GM23338 (cell line): Measurements from ENCODE around the gene AS3MT. TPM values are rescaled to one million over a fixed set of nuclear protein-coding genes. Genes with fewer than 3 reads are reported as not detected.
A peak's percentile ranks its signal among the peaks of the same experiment; 100 is the strongest.

ENCODE experiments used
- ATAC-seq: fragments of 200-7000 bp; cut with Tn5 transposase; 3 replicates; pipeline ENCODE4 v1.9.1; 2020
- DNase-seq: peaks from one replicate; pipeline ENCODE4 v3.0.0-alpha.2; 2015; ENCODE audit warnings: low spot score
- H2AFZ ChIP-seq: fragments of 200-600 bp; sonication (generic); 2 replicates; pipeline ENCODE4 v1.8.0; 2016; ENCODE audit warnings: antibody characterized with exemption, mild to moderate bottlenecking, moderate library complexity
- H3F3A ChIP-seq: fragments of 200-600 bp; sonication (generic); replicated peaks from 2 replicates; pipeline ENCODE4 v1.8.0; 2017; ENCODE audit warnings: antibody characterized with exemption, mixed run types, low read depth
- H3K27ac ChIP-seq: fragments of 200-600 bp; sonication (generic); 2 replicates; pipeline ENCODE4 v1.6.1; 2016; ENCODE audit warnings: low read depth
- H3K27me3 ChIP-seq: fragments of 200-600 bp; sonication (generic); 2 replicates; pipeline ENCODE4 v1.8.0; 2016; ENCODE audit warnings: mild to moderate bottlenecking, mixed run types, moderate library complexity; ENCODE audit not compliant: insufficient read depth
- H3K36me3 ChIP-seq: fragments of 200-600 bp; sonication (generic); 2 replicates; pipeline ENCODE4 v1.8.0; 2016; ENCODE audit warnings: mild to moderate bottlenecking; ENCODE audit not compliant: insufficient read depth
- H3K4me1 ChIP-seq: fragments of 200-600 bp; sonication (generic); 2 replicates; pipeline ENCODE4 v1.8.0; 2016; ENCODE audit warnings: mild to moderate bottlenecking, moderate library complexity; ENCODE audit not compliant: insufficient read depth
- H3K4me2 ChIP-seq: fragments of 200-600 bp; sonication (generic); 2 replicates; pipeline ENCODE4 v1.7.1; 2017; ENCODE audit warnings: mixed run types
- H3K4me3 ChIP-seq: fragments of 200-600 bp; sonication (generic); 2 replicates; pipeline ENCODE4 v1.6.1; 2016; ENCODE audit warnings: mixed run types
- H3K79me2 ChIP-seq: fragments of 200-600 bp; sonication (generic); replicated peaks from 2 replicates; pipeline ENCODE4 v1.8.0; 2017; ENCODE audit warnings: mild to moderate bottlenecking; ENCODE audit not compliant: insufficient read depth
- H3K9me2 ChIP-seq: fragments of 200-600 bp; sonication (generic); 2 replicates; pipeline ENCODE4 v1.8.0; 2017; ENCODE audit not compliant: insufficient read depth
- H4K20me1 ChIP-seq: fragments of 200-600 bp; sonication (generic); replicated peaks from 2 replicates; pipeline ENCODE4 v1.8.0; 2017; ENCODE audit warnings: mild to moderate bottlenecking; ENCODE audit not compliant: insufficient read depth
- H3K27ac Mint-ChIP-seq: 2 replicates; pipeline ENCODE4 v1.8.0; 2020; ENCODE audit warnings: inconsistent platforms, mild to moderate bottlenecking, moderate library complexity, mixed read lengths
- H3K27me3 Mint-ChIP-seq: 3 replicates; pipeline ENCODE4 v1.8.0; 2022; ENCODE audit warnings: low read depth, mild to moderate bottlenecking, moderate library complexity, mixed read lengths, inconsistent platforms; ENCODE audit not compliant: insufficient read depth, poor library complexity
- H3K36me3 Mint-ChIP-seq: 3 replicates; pipeline ENCODE4 v1.8.0; 2021; ENCODE audit warnings: low read depth, mild to moderate bottlenecking, inconsistent platforms, moderate library complexity, mixed read lengths
- H3K4me1 Mint-ChIP-seq: 3 replicates; pipeline ENCODE4 v1.8.0; 2020; ENCODE audit warnings: mild to moderate bottlenecking, inconsistent platforms, mixed read lengths
- H3K4me3 Mint-ChIP-seq: 3 replicates; pipeline ENCODE4 v1.8.0; 2021; ENCODE audit warnings: moderate library complexity, mild to moderate bottlenecking, inconsistent platforms, mixed read lengths
- H3K9me3 Mint-ChIP-seq: 3 replicates; pipeline ENCODE4 v1.8.0; 2020; ENCODE audit warnings: moderate library complexity, mild to moderate bottlenecking, inconsistent platforms, mixed read lengths
- CREB1 ChIP-seq: fragments of 250-450 bp; sonication (Bioruptor Pico); IDR thresholded peaks from 2 replicates; pipeline ENCODE4 v1.5.0; 2020; ENCODE audit warnings: low read depth, mild to moderate bottlenecking, moderate library complexity
- CTCF ChIP-seq, 2 experiments: fragments of 200-600 bp in 1 of 2; sonication (generic) in 1 of 2; conservative IDR thresholded peaks; 2 replicates each; pipeline versions ENCODE4 v1.5.1 to v1.6.1; 2016 to 2017; ENCODE audit warnings: antibody characterized with exemption in 2 of 2, low read depth in 2 of 2, mild to moderate bottlenecking in 2 of 2, moderate library complexity in 1 of 2
- ETS1 ChIP-seq: IDR thresholded peaks from 2 replicates; pipeline ENCODE4 v1.6.1; 2016; ENCODE audit warnings: antibody characterized with exemption
- EZH2 ChIP-seq: fragments of 200-600 bp; sonication (generic); IDR thresholded peaks from one replicate; pipeline ENCODE4 v1.8.0; 2017; ENCODE audit warnings: antibody characterized with exemption, mild to moderate bottlenecking, low read depth; ENCODE audit not compliant: unreplicated experiment
- EZH2phosphoT487 ChIP-seq: fragments of 200-600 bp; sonication (generic); IDR thresholded peaks from one replicate; pipeline ENCODE4 v1.8.1; 2018; ENCODE audit warnings: antibody characterized with exemption; ENCODE audit not compliant: unreplicated experiment
- JUNB ChIP-seq: IDR thresholded peaks from one replicate; pipeline ENCODE4 v1.6.1; 2016; ENCODE audit warnings: antibody characterized with exemption; ENCODE audit not compliant: unreplicated experiment
- NANOG ChIP-seq: IDR thresholded peaks from 2 replicates; pipeline ENCODE4 v1.6.1; 2016; ENCODE audit warnings: antibody characterized with exemption, borderline replicate concordance
- POLR2AphosphoS5 ChIP-seq: IDR thresholded peaks from 2 replicates; pipeline ENCODE4 v1.6.1; 2016; ENCODE audit warnings: antibody characterized with exemption, low read depth
- REST ChIP-seq: IDR thresholded peaks from one replicate; pipeline ENCODE4 v1.6.1; 2018; ENCODE audit warnings: antibody characterized with exemption; ENCODE audit not compliant: unreplicated experiment
- STAT1 ChIP-seq: IDR thresholded peaks from one replicate; pipeline ENCODE4 v1.6.1; 2016; ENCODE audit warnings: antibody characterized with exemption; ENCODE audit not compliant: unreplicated experiment
- ZNF114 ChIP-seq: fragments of 250-450 bp; sonication (Bioruptor Pico); IDR thresholded peaks from 2 replicates; pipeline ENCODE4 v1.5.0; 2020; ENCODE audit warnings: mild to moderate bottlenecking, moderate library complexity
- ZNF331 ChIP-seq: fragments of 250-450 bp; sonication (Bioruptor Pico); IDR thresholded peaks from 2 replicates; pipeline ENCODE4 v1.5.0; 2020; ENCODE audit warnings: low read depth, mild to moderate bottlenecking, moderate library complexity
- ZNF462 ChIP-seq: fragments of 250-450 bp; sonication (Bioruptor Pico); IDR thresholded peaks from 2 replicates; pipeline ENCODE4 v1.5.0; 2020; ENCODE audit warnings: mild to moderate bottlenecking, moderate library complexity
- polyA plus RNA-seq: library from polyadenylated mRNA; unstranded; fragments of >200 nt; fragmentation: Nextera tagmentation; extraction: Ambion mirVana; gene quantifications from 2 replicates; pipeline ENCODE4 v1.2.1, GENCODE V29; 2016
- total RNA-seq: library from RNA; depleted of rRNA; stranded (reverse); fragments of >200 nt; shearing (Covaris generic); gene quantifications from 2 replicates; pipeline ENCODE4 v1.2.3, GENCODE V29; 2014

The AS3MT gene
- total and polyA plus RNA-seq, 2 experiments from 2014 or later, result 6.3 to 8.8 TPM

- ATAC-seq (no peak), DNase-seq (no peak)
- H3K4me1 Mint-ChIP-seq, result no peaks in the 10 kb centered on the region; the same call in 1 of the 3 replicates
- no peak overlapping the region for H3K4me3 Mint-ChIP-seq
- peak overlapping the region; percentile 91; the same call in 1 of the 2 replicates for H2AFZ ChIP-seq
- TF ChIP-seq REST (no peak), POLR2AphosphoS5 (no peak), ZNF114 (no peak), EZH2 (no peak), CREB1 (CRISPR knock-in tag) (no peak), JUNB (no peak), STAT1 (no peak), ZNF331 (CRISPR knock-in tag) (no peak), ZNF462 (CRISPR knock-in tag) (no peak), NANOG (no peak), EZH2phosphoT487 (no peak), ETS1 (no peak), CTCF (conservative IDR thresholded peaks at IDR 0.05; ENCODE audit: low read depth in 2 of 2) (no peak)
- H3K27me3 ChIP-seq, result no peaks in the 10 kb centered on the region
- no peak overlapping the region for H3K4me3 ChIP-seq
- no peaks in the 10 kb centered on the region for H4K20me1 ChIP-seq
- H3K36me3 ChIP-seq, result no peaks in the 10 kb centered on the region
- H3K27ac Mint-ChIP-seq, result no peak overlapping the region
- H3K79me2 ChIP-seq, result no peaks in the 10 kb centered on the region
- no peaks in the 10 kb centered on the region for H3K4me1 ChIP-seq
- no peak overlapping the region for H3K4me2 ChIP-seq
- no peaks in the 10 kb centered on the region for H3K36me3 Mint-ChIP-seq
- no peaks in the 10 kb centered on the region for H3F3A ChIP-seq
- H3K27ac ChIP-seq, result no peak overlapping the region
- peaks cover 16% of the 10 kb centered on the region for H3K27me3 Mint-ChIP-seq
- H3K9me2 ChIP-seq, result no peaks in the 10 kb centered on the region
- H3K9me3 Mint-ChIP-seq, result peaks cover 17% of the 10 kb centered on the region
Measured at GRCh38 chr10:102834143-102834542, 35.1 kb upstream of the AS3MT start.
